ENCODE measurements around the gene AARS1. TPM values are rescaled to one million over a fixed set of nuclear protein-coding genes. Genes with fewer than 3 reads are reported as not detected.

Gene AARS1
- total RNA-seq, 1 experiment from 2014 or later, result 180 TPM

GRCh38 chr16:70304892-70305448 lies 15.7 kb upstream of the AARS1 start:
- Histone ChIP-seq H3K36me3 (ENCODE audit: low read depth) (peaks cover 23% of the 10 kb centered on the region), H3K4me2 (peak overlapping the region; percentile 58), H3K79me2 (ENCODE audit: low read depth) (peaks cover 95% of the 10 kb centered on the region), H3K27me3 (ENCODE audit: insufficient read depth, low read depth) (no peaks in the 10 kb centered on the region), H3K9me2 (ENCODE audit: insufficient read depth) (no peaks in the 10 kb centered on the region), H3K9me3 (ENCODE audit: insufficient read depth, low read depth) (peaks cover 12% of the 10 kb centered on the region; the same call in 1 of the 2 replicates), H2AFZ (no peak overlapping the region), H3K4me3 (no peak overlapping the region), H3K27ac (peak overlapping the region; percentile 65), H4K20me1 (ENCODE audit: insufficient read depth) (peaks cover 24% of the 10 kb centered on the region), H3K4me1 (replicated peaks; ENCODE audit: insufficient read depth) (peaks cover 19% of the 10 kb centered on the region), H3F3A (ENCODE audit: insufficient read depth, low read depth) (peaks cover 22% of the 10 kb centered on the region)
- ChIA-PET CTCF (no interaction called here), POLR2A (ENCODE audit: unreplicated experiment) (no interaction called here)
- TF ChIP-seq EZH2 (IDR thresholded peaks at IDR 0.05; ENCODE audit: low read depth) (no peak), CTCF (conservative IDR thresholded peaks at IDR 0.05) (no peak)
- BruUV-seq (replicated peaks), result no TSS peak
- intact Hi-C loops (cut with micrococcal nuclease; ENCODE audit: unreplicated experiment), result no loop called here
- DNase-seq, result peak; percentile 34 to 55

- Histone ChIP-seq H4K20me1 (ENCODE audit: insufficient read depth) (peaks cover 24% of the 10 kb centered on the region), H3K36me3 (ENCODE audit: low read depth) (peaks cover 23% of the 10 kb centered on the region), H3F3A (ENCODE audit: insufficient read depth, low read depth) (peaks cover 26% of the 10 kb centered on the region), H3K27ac (no peak overlapping the region), H3K9me3 (ENCODE audit: insufficient read depth, low read depth) (peaks cover 12% of the 10 kb centered on the region; the same call in 1 of the 2 replicates), H3K27me3 (ENCODE audit: insufficient read depth, low read depth) (no peaks in the 10 kb centered on the region), H3K4me1 (replicated peaks; ENCODE audit: insufficient read depth) (peaks cover 28% of the 10 kb centered on the region), H3K4me3 (no peak overlapping the region), H3K79me2 (ENCODE audit: low read depth) (peaks cover 84% of the 10 kb centered on the region), H3K9me2 (ENCODE audit: insufficient read depth) (no peaks in the 10 kb centered on the region), H3K4me2 (no peak overlapping the region), H2AFZ (no peak overlapping the region)
- ChIA-PET CTCF (no interaction called here), POLR2A (ENCODE audit: unreplicated experiment) (no interaction called here)
- intact Hi-C loops (cut with micrococcal nuclease; ENCODE audit: unreplicated experiment), result no loop called here
- DNase-seq, result no peak
- no TSS peak for BruUV-seq (replicated peaks)
- no peak for TF ChIP-seq EZH2 (IDR thresholded peaks at IDR 0.05; ENCODE audit: low read depth)
- TF ChIP-seq CTCF (conservative IDR thresholded peaks at IDR 0.05), result no peak
Measured at GRCh38 chr16:70302745-70303144, 13.4 kb upstream of the AARS1 start.

- H4K20me1 ChIP-seq (ENCODE audit: insufficient read depth), result peaks cover 11% of the 10 kb centered on the region
- H3K9me3 ChIP-seq (ENCODE audit: insufficient read depth, low read depth), result peaks cover 12% of the 10 kb centered on the region; the same call in 1 of the 2 replicates
- peaks cover 19% of the 10 kb centered on the region for H3K36me3 ChIP-seq (ENCODE audit: low read depth)
- H3K27me3 ChIP-seq (ENCODE audit: insufficient read depth, low read depth), result no peaks in the 10 kb centered on the region
- no TSS peak for BruUV-seq (replicated peaks)
- TF ChIP-seq EZH2 (IDR thresholded peaks at IDR 0.05; ENCODE audit: low read depth) (no peak), CTCF (conservative IDR thresholded peaks at IDR 0.05) (no peak)
- no peak overlapping the region for H2AFZ ChIP-seq
- H3K4me1 ChIP-seq (replicated peaks; ENCODE audit: insufficient read depth), result peaks cover 28% of the 10 kb centered on the region
- no peak for DNase-seq
- H3K79me2 ChIP-seq (ENCODE audit: low read depth), result peaks cover 70% of the 10 kb centered on the region
- no peak overlapping the region for H3K27ac ChIP-seq
- no peak overlapping the region; the same call in 1 of the 2 replicates for H3K4me2 ChIP-seq
- intact Hi-C loops (cut with micrococcal nuclease; ENCODE audit: unreplicated experiment), result no loop called here
- no peak overlapping the region for H3K4me3 ChIP-seq
- POLR2A ChIA-PET (ENCODE audit: unreplicated experiment), result interaction anchor here (0.8 kb wide), 1 partner anchor 80 kb away, joined by 13 read pairs; no protein-coding TSS in a partner anchor
- CTCF ChIA-PET, result no interaction called here
- no peaks in the 10 kb centered on the region for H3K9me2 ChIP-seq (ENCODE audit: insufficient read depth)
- H3F3A ChIP-seq (ENCODE audit: insufficient read depth, low read depth), result peaks cover 26% of the 10 kb centered on the region
Measured at GRCh38 chr16:70301121-70301520, 11.8 kb upstream of the AARS1 start.
